ENCODE measurements around the gene RING1.

RING1 gene

DNA sequence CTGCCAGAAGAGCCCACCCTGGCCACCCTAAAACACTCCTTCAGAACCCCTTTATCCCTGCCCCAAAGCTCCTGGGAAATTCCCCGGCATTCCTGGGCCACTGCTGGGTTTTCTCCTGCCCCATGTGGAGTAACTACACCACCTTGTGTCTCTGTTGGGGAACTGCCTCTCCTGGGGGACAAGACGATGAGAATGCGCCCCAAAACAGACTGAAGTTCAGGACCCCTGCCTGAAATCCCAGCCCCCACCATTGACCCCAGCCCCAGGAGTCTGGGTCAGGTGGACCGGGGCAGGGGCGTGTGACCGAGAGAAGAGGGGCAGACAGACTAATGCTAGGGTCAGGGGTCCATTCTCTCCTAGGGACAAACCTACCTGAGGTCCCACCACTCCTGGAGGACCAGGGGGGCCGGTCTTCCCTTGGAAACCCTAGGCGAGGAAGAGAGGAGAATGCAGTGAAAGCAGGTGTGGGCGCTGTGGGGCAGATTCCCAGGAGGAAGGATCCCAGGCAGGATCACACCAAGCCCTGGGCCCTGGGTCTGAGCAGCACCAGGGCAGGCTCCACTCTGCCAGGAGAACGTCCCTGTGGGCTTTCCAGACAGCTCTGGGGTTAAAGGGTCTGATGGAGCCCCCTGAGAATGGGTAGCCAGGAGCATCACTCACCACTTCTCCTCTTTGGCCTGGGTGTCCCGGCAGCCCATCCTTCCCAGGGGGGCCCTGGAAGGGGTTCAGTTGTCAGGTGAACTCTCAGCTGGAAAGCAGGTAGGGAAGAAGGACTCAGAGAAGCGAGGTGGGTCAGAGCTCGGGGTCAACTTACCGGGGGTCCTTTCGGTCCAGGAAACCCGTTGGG, 35.4 kb upstream of the RING1 start:
- DNase-seq, result peak in 1 of 2 donors; percentile 26

DNA sequence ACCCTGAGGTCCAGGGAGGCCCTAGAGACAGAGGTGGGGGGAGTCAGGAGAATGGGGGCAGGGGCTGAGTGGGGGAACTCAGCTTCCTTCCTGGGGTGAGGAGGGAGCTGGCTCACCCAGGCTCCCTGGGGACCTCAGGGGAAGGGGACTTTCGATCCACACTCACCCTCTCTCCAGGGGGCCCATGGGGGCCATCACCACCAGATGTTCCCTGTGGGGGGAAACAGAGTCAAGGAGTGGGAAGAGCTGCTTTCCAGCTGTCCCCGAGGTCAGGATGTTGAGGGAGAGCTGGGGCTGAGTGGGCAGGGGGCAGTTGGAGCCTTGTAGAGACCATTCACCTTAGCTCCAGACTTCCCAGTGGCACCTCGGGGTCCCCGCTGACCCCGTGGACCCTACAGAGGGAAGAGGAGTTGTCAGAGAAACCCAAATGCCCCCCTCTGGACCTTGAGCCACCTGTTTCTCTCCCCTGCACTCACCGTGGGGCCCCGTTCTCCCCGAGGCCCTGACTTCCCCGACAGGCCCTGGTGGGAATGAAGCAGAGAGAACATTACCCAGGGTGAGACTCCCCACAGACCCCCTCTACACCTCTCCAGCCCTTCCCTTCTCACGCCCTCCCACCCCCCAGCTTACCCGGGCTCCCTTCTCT, 34.6 kb upstream of the RING1 start:
- DNase-seq, result no peak

DNA sequence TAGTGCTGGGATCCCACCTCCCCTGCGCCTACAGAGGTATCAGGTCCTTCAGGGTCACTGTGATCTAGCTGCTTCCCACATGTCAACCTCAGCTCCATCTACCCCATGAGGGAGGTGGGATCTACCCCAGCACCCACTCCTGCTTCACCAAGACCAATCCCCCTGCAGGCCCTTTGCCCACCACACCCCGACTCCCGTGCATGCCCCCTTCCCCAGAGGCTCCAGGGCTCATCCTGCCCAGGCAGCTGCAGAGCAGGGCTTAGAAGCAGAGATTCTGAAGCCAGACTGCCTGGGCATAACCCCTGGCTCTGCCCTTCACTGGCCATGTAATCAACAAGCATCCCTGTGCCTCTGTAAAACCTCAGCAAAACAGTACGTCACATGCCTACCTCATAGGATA, 33.5 kb upstream of the RING1 start:
- DNase-seq, result no peak

DNA sequence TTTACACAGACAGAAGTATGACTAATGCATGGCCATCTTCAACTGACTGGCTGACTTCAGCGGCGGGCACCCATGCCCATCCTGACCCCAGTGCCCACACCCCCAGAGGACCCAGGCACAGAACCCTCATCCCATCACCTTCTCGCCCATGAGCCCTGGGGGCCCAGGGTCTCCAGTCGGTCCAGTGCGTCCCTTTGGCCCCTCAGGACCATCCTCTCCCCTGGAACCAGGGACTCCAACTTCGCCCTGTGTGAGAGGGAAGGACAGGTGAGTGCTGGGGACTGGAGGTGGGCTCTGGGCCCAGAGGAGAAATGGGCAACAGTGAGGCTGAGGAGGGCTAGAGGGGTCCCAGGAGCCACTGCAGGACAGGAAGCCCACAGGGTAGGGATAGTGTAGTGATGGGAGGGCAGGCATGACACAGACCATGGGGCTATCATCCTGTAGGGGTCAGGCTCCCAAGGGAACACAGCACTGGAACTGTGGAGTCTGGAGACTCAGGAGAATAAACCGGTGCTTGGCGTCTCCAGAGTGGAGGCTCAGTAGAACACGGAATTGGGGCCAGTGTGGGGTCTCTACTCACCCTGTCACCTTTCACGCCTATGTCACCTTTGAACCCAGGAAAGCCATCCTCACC, 32.7 kb upstream of the RING1 start:
- DNase-seq, result no peak

DNA sequence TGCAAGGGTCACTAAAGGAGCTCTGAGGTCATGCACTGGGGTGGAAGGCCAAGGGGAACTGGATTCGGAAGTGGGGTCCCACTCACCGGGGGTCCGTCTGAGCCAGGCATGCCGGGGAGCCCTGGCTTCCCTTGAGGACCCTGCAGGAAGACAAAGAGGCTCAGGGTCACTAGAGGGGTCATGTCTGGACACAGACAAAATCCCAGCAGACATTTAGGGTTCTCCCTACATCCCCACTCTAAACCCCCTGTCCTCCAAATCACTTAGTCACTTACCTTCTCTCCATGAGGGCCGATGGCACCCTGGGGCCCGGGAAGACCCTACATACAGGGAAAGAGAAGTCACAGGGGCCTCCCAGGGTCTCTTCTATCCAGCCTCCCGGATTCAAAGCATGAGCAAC, 31.4 kb upstream of the RING1 start:
- DNase-seq, result no peak

DNA sequence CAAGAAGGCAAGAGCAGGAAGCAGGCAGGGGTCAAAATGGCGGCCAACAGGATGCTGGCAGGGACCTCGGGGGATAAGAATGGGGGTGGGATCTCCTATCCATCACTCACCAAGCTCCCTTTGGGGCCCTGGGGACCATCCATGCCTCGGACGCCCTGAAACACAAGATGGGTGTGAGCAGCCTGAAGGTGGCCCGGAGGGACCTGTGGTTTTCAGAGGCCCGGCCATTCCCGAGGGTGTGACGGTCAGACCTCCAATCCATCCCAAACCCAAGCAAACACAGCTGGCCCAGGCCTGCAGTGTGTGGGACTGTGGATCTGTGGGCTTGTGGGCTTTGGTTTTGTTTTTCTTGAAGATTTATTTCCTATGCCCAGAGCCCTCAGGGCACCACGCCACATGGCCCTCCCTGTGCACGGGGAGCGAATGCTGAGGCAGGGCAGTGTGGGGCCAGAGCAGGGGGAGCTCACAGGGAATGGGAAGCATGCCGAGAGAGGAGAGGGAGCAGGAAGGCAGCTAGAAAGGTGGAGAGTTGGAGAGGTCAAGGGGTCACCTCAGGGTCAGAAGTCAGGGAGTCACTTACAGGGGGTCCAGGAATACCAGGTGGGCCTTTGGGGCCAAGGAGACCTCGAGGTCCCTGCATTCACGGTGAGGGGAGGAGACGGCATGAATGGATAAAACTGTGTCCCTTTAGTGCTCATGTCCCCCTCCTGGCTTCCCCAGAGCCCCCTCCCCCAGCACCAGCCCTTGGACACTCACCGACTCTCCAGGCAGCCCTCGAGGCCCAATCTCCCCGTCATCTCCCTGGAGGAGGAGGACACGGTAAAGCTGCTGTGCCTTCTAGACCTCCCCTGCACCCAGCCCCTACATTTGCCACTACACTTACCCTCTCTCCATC, 30.5 kb upstream of the RING1 start:
- DNase-seq, result no peak

DNA sequence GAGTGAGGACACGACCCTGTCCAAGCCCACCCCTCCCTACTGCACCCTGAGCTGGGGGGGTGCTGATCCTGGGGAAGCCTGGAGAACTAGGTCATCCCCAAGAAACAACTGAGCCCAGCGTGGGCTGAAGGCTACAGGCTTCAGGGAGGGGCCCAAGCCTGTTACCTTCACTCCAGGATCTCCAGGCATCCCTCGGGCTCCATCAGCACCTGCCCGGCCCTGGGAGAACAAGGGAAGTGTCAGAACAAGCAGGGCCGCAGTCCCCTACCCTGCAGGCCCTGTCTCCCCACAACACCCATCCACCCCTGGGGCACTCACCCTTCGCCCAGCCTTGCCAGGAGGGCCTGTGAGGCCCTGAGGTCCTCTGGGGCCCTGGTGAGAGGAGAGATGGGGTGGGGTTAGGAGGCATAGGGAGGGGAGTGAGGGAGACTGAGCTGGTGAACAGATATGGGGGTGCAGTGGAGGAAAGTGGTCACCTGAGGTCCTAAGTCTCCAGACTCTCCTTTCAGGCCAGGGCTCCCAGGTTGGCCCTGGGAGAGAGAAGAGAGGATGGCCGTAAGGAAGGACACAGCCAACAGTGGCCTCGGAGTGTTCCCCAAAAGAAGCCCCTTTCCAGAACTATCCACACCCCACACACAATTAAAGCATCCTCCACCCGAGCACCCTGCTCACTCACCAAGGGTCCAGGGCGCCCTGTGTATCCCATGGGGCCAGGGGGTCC, 29.4 kb upstream of the RING1 start:
- no peak for DNase-seq

DNA sequence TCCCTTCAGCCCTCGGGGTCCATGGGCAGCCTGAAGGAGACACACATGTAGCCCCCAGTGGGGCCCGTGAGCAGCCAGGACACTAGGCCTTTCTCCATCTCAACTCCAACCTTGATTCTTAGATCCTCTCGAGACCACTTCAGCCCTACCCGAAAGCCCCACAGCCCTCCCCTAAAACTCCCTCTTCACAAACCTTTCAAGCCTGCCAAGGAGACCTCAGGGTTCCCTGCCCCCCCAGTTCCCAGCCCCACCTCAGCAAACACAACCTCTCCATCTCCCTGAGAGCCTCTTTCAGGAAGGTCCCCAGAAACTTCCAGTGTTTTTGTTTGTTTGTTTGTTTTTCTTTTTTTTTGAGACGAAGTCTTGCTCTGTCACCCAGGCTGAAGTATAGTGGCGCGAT, 27.2 kb upstream of the RING1 start:
- no peak for DNase-seq

DNA sequence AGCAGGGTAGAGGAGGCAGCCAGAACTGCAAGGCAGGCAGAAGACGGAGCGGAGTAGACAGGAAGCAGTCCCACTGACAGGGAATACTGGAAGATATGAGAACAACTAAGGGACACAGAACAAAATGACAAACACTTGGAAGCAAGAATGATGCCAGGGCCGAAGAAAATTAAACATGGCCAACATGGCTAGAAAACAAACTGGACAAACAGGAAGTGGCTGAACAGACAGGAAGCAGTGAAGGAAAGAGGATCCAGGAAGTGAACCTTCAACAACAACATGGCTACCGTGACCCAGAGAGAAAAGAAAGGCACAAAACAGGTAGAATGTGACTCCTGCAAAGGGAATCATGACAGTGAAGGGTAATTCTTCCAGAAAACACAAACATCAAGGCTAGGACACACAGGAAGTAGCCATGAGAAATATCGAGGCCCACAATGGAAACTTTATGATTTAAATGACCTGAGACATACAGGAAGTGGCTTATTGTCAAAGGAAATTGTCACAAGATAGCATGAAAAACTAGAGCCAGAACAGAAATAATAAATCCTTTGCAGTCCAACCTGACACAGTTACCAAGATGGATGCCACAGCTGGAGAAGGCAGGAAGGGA, 25.1 kb upstream of the RING1 start:
- no peak for DNase-seq

DNA sequence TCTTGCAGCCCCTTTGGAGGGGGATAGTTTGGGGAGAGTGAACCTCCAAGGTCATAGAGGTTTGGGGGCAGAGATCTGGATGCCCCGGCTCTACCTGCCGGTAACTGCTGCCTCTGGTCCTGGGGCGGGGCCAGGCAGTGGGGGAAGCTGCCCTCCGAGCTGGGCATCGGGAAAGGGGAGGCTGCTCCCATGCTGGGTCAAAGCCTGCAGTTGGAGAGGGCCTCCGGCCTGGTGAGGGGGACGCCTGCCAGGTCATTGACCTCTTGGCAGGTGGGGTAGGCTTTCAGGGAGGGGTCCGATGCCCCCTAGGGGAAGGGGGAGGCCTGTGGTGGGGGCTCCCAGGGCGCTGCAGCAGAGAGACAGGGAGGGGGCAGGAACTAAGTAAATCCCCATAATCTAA, 23.1 kb upstream of the RING1 start:
- DNase-seq, result no peak

DNA sequence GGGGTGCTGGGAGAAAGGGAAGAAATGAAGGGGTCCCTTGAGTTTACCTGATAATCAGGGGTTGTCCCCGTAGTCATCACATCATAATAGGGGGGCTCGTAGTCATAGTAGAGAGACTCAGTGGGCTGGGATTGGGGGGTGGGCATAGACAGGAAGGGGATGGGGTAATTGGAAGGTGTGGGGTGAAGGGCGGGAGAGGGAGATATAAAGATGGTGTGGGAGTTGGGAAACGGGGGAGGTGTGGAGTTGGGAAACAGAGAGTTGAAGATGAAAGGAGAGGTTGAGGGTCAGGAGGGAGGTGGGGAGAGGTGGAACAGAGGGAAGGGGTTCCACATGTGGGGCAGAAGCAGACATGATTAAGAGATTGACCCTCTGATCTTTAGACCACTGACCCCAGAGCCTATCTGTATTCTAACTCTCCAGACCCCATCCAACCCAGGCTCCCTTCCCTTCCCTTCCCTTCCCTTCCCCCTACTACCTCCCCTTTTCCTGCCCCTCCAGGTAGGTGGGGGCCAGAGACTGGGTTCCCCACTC, 22.6 kb upstream of the RING1 start:
- DNase-seq, result no peak

DNA sequence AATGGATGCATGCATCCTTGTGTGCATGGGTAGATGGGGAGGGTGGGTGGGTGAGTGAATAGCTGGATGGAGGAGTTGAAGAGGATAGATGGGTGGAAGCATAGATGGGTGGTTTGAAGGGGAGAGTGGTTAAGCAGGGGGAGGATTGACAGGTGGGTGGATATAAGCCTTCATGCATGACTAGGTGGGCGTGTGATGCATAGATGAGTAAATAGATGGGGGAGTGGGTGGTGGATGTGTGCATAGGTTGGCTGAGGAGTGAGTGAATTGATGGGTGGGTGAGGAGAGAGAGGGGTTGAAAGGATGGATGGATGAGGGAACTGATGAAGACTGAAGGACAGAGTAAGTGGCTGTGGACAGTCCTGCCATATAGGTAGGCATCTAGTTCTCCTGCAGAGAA, 20.5 kb upstream of the RING1 start:
- DNase-seq, result no peak

DNA sequence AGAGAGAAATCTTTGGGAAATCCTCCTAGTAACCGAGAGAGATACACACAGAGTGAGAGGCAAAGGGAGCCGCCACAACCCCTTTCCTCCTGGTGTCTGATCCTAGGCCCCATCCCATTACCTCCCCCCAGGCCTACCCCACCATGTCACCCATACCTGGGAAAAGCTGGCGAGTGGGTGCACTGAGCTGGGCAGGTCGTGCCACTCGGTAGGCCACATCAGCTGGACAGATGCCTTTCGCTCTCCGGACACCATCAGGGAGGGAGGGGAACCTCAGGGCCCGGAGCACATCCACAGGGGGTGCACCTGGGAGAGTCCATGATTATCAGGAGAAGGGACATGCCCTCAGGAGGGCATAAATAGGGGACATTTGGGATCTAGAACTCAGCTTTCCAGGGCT, 19.1 kb upstream of the RING1 start:
- no peak for DNase-seq

DNA sequence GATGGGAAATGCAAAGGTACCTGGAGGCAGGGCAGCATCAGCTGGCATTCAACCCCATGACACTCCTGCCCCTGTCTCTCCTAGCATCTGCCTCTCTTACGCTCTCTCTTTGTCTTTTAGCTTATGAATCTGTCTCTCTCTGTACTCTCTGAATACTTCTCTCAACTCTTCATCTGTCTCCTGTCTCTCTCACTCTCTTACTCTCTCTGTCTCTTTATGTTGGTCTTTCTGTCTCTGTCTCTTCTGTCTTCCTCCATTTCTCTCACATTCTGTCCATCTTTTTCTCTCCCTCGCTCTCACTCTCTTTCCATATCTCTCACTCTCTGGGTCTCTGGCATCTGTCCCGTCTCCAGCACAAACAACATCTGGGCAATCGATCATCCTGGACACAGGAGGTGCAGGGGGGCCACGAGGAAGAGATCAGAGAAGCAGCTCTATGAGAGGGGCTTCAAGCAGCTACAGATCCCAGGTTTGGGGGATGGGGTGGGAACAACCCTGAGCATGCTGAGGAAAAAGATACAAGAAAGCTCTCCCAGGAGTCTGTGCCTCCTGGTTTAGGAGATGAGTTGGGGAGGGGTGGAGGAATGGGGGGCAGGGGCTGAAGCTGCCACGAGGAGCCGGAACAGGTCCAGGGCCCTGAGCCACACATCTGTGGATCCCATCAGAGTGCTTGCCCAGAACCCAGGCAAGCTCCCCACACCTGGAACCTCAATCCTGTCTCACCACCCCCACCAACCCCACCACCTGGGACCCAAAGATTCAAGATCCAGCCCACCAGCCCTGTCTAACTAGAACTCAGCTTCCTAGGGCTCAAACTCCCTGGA, 18.5 kb upstream of the RING1 start:
- DNase-seq, result no peak

DNA sequence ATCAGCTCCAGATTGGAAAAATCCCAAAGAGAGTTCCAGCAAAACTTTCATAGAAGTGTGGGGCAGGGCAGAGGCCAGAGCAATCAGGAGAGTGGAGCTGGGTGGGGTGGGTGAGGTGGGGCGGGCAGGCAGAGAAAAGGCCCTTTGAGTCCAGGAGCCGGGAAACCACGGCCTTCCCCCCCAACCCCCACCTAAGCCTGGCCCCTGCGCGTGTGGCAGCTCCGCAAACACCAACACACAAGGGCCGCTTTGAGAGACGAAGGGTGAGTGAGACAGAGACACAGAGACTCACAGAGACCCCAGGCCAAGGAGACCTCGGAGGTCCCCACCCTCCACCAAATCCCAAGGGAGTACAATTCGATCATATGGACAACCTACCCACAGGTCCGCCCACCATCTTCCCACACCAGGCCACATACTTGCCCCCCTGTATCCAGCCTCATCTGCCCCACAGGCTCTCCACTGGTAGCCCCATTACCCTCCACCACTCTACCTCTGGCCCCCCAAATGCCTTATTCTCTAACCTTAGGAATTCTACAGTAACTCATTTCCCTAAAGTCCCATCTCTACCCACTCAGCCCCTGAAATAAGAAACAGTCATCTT, 17.7 kb upstream of the RING1 start:
- DNase-seq, result no peak

DNA sequence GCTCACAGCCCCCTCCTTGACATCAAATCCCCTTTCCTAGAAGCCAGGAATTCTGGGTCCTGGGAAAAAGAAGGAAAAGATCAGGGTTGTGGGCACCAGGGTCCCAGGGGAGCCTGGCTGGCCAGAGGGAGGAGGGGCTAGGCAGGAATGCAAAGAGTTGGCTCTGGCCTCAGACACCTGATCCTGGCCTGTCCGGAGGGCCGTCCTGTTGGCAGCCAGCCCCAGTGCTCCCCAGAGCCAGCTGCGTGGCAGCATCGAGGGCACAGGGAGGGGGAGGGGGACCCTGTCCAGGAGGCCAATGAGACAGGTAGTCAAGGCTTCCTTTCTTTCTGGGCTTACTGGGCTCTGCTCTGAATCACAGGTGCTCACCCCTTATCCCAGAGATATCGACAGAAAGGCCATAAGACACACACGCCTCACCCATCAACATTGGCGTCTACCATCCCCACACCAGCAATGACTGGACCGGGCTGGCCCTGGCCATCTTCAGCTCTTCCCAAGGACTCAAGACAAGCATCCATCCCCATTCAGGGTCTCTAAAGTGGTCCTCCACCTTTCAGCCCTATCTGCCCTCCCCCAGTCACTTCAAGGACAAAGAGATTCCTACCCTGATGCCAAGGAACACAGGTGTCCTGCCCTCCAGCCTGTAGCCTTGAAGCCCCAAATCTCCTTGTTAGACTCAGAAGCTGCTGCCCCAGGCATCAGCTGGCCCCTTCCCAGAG, 16.8 kb upstream of the RING1 start:
- DNase-seq, result no peak

DNA sequence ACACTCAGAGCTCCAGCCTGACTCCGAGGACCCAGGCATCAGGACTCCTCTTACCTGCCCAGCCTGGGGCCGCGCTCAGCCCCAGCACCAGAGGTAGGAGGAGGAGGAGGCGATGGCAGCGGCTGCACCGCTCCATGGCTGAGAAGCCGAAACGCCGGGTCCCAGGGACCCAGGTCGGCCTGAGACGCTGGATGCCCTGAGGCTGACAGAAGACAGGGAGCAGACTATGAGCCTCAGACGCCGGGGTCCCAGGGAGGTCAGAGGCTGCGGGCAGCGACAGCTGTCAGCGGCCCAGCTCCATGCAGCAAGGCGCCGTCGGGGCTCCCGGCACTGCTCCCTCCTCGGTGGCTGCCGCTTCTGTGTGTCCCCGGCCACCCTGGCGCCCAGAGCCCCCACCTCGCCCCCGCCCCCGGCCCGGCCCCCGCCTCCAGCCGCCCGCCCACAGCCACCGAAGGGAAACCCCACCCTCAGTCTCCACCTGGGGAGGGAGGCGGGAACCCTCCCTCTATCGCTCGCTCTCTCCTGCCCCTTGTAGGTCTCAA, 16.1 kb upstream of the RING1 start, which contains the start of gene COL11A2:
Gene COL11A2 (minus strand): TSS at position 363 of the 542 bp plus-strand sequence. CDS start 227 bp downstream, at position 136.
- DNase-seq, result peak; percentile 22 to 44

DNA sequence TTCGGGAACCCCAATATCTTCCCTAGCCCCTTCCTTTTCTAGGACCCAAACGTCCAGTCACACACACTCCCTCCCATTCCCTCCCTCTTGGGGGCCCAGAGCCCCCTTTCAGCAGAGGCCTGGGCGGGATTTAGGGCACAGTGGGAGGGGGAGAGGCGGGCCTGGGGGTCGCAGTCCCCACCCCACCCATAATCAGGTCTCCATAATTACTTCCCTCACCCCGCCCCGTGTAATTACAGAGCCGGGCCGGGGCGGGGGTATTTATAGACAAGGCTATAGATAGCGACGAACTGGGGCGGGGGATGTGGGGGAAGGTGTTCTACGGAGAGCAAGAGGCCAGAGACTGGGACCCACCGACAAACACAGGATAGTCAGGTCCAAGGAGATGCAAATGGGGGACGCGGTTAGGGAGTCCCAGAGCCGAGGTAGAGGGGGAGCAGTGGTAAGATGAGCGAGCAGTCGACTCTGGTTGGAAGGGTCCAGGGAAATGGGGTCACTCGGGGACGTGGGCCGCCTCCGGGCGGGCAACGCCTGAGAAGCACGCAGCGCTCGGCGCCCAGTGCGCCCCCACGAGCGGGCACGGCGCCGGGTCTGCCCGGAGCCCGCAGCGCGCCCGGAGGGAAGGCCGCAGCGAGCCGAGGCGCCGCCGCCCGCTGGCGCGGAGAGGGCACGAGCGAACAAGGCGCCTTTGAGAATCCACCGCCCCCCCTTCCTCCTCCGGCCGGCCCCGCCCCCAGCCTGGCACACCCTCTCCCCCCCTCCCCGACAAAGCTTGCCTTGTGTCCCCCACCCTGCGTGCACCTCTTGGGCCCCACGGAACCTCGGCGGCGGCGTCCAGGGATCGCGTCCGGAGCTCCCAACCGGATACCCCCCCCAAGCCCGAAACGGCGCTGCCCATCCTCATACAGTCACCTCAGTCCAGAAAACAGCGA, 15.4 kb upstream of the RING1 start:
- peak in 1 of 2 donors; percentile 34 for DNase-seq

All from CD4-positive, alpha-beta T cell treated with Interferon alpha-2 for 1 hour (primary cell).